Peyer's patch (tissue), 4 donors: Measurements from ENCODE around the gene PDE4D. TPM values are rescaled to one million over a fixed set of nuclear protein-coding genes. Genes with fewer than 3 reads are reported as not detected.

ENCODE experiments used
- DNase-seq, 3 donors: peaks; one replicate each; pipeline ENCODE4 v3.0.0-alpha.2; 2017 to 2019
- H3K27ac ChIP-seq, 4 donors: fragments of 200-600 bp; sonication (generic); one replicate each; pipeline ENCODE4 v1.5.1; 2016 to 2019
- H3K27me3 ChIP-seq, 2 donors: fragments of 200-600 bp; sonication (generic); one replicate each; pipeline ENCODE4 v1.5.1; 2019
- H3K36me3 ChIP-seq, 3 donors: fragments of 200-600 bp; sonication (generic); one replicate each; pipeline ENCODE4 v1.5.1; 2016 to 2019
- H3K4me1 ChIP-seq, 4 donors: fragments of 200-600 bp; sonication (generic); one replicate each; pipeline ENCODE4 v1.5.1; 2016 to 2019
- H3K4me3 ChIP-seq, 4 donors: fragments of 200-600 bp; sonication (generic); 1 replicate in 3 of 4; 2 replicates in 1 of 4; pipeline ENCODE4 v1.5.1; 2016 to 2019; ENCODE audit warnings: mild to moderate bottlenecking in 1 of 4
- H3K9me3 ChIP-seq, 4 donors: fragments of 200-600 bp; sonication (generic); one replicate each; pipeline ENCODE4 v1.5.1; 2016 to 2019; ENCODE audit warnings: mild to moderate bottlenecking in 1 of 4
- POLR2A ChIP-seq, 2 donors: fragments of 450-650 bp; IDR thresholded peaks; one replicate each; pipeline ENCODE4 v1.5.1; 2017; ENCODE audit warnings: antibody characterized with exemption in 2 of 2, mild to moderate bottlenecking in 2 of 2, moderate library complexity in 2 of 2
- total RNA-seq, 4 donors: library from RNA; depleted of rRNA; stranded (reverse); fragments of >200 nt; gene quantifications; one replicate each; pipeline ENCODE4 v1.1.0, GENCODE V29; 2016
- TF ChIP-seq, protein P1 (sequence below), 6 experiments: fragments of 450-650 bp in 4 of 6; fragments of 200-600 bp in 2 of 6; sonication (generic) in 1 of 6; IDR thresholded peaks; one replicate each; pipeline ENCODE4 v1.5.1; 2017 to 2019; ENCODE audit warnings: antibody characterized with exemption in 6 of 6, mild to moderate bottlenecking in 3 of 6, moderate library complexity in 1 of 6

The PDE4D gene
- total RNA-seq, 4 donors from 2014 or later, result 19.8 to 89.1 (median 43.9) TPM

DNA sequence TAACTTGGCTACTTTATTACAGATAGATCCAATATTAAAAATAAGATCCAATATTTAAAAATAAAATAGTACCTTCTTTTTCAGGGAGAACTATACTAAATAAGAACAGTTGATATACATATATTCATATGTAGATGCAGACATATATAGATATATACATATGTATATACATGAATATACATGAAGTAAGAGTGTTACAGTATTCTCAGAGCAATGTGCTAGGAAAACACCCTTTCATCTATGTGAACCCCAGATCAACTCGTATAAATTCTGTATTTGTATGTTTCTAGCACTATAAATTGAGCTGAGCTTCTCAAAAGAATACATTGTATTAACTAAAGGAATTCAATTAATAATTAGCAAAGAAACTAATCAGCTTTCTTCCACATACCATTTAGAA lies 287.6 kb downstream of the PDE4D start:
- Histone ChIP-seq H3K4me3 (no peak overlapping the region), H3K36me3 (no peaks in the 10 kb centered on the region), H3K4me1 (no peaks in the 10 kb centered on the region), H3K27me3 (no peaks in the 10 kb centered on the region), H3K9me3 (no peaks in the 10 kb centered on the region), H3K27ac (no peak overlapping the region)
- no peak for DNase-seq
- TF ChIP-seq, protein P1, sequence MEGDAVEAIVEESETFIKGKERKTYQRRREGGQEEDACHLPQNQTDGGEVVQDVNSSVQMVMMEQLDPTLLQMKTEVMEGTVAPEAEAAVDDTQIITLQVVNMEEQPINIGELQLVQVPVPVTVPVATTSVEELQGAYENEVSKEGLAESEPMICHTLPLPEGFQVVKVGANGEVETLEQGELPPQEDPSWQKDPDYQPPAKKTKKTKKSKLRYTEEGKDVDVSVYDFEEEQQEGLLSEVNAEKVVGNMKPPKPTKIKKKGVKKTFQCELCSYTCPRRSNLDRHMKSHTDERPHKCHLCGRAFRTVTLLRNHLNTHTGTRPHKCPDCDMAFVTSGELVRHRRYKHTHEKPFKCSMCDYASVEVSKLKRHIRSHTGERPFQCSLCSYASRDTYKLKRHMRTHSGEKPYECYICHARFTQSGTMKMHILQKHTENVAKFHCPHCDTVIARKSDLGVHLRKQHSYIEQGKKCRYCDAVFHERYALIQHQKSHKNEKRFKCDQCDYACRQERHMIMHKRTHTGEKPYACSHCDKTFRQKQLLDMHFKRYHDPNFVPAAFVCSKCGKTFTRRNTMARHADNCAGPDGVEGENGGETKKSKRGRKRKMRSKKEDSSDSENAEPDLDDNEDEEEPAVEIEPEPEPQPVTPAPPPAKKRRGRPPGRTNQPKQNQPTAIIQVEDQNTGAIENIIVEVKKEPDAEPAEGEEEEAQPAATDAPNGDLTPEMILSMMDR (IDR thresholded peaks at IDR 0.05), result no peak
- no peak for TF ChIP-seq POLR2A (IDR thresholded peaks at IDR 0.05)

DNA sequence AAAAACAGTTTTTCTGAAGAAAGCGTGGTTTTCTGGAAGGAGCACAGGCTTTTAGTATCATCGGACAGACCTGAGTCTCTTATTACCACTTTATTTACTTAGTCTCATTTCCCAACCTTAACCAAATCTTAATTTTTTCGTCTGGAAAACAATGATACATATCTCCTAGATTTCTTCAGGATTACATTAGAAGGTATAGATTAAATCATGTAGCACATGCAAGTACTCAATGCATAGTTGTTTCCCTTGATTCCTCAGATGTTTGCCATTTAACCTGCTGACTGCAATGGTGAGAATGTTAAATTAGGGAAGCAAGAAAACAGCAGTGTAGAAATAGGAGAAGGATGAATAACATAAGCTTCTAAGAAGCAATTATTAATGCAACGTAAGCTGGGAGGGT lies 289.4 kb downstream of the PDE4D start:
- H3K9me3 ChIP-seq, result no peaks in the 10 kb centered on the region
- no peak overlapping the region for H3K4me3 ChIP-seq
- no peaks in the 10 kb centered on the region for H3K36me3 ChIP-seq
- TF ChIP-seq POLR2A (IDR thresholded peaks at IDR 0.05), result no peak
- TF ChIP-seq, protein P1 (IDR thresholded peaks at IDR 0.05), result no peak
- H3K27me3 ChIP-seq, result no peaks in the 10 kb centered on the region
- no peak overlapping the region for H3K27ac ChIP-seq
- no peaks in the 10 kb centered on the region for H3K4me1 ChIP-seq
- no peak for DNase-seq

DNA sequence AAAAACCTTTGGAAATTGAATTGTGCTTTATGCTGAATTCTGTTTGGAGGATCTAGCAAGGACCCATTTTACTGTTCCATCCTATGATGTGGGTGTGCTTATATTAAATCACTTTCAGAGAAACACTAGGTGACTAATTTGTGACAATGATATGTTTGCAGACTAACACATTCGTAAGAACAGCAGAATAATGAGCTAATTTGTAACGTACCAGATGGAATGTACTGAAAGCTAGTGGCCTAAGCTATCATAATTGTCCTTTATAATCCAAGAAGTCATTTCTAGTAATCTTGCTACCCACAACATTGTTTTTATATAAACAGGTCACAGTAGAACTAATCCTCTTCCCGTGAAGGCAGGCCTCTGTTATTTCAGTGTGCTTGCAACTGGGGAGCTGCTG lies 292.5 kb downstream of the PDE4D start:
- TF ChIP-seq, protein P1 (IDR thresholded peaks at IDR 0.05), result no peak
- TF ChIP-seq POLR2A (IDR thresholded peaks at IDR 0.05), result no peak
- no peak overlapping the region for H3K27ac ChIP-seq
- no peaks in the 10 kb centered on the region for H3K4me1 ChIP-seq
- no peak for DNase-seq
- no peak overlapping the region for H3K4me3 ChIP-seq
- H3K27me3 ChIP-seq, result no peaks in the 10 kb centered on the region
- H3K36me3 ChIP-seq, result no peaks in the 10 kb centered on the region
- no peaks in the 10 kb centered on the region for H3K9me3 ChIP-seq

DNA sequence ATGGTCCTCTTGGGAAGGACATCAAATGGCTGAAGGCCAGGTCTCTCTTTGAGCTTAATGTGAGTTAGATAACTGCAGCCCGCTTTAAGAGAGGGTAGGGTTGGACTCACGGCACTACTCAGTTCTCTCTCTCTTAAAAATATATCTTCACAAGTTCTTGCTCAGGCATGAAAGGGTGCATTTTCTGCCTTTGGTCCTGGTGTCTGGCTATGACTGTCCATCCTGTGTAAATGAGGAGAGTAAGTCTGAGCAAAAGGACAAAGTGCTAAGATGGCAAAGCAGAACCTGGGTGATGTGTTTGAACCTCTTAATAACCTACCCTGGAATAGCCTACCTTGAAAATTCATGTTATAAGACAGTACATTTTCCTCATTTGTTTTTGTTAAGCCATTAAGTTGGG lies 293.4 kb downstream of the PDE4D start:
- H3K27me3 ChIP-seq, result no peaks in the 10 kb centered on the region

DNA sequence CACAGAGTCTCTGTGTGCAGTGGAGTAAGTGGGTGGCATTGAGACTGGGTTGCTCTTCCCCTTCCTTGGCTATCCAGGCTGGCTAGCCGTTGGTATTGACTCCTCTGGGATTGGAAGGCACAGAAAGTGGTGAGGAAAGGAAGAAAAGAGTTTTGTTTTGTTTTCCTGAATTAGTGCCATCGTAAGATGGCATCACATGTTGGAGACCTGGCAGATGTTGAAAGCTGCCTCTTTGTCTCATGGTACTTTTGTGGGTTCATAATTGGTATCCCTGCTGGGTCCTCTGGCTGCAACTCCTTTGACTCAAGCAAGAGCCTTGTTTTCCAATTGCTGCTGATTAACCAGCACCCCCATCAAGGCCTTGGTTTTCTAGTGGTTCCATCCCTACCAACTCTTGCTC lies 293.8 kb downstream of the PDE4D start:
- no peak overlapping the region for H3K27ac ChIP-seq
- no peaks in the 10 kb centered on the region for H3K9me3 ChIP-seq
- TF ChIP-seq POLR2A (IDR thresholded peaks at IDR 0.05), result no peak
- TF ChIP-seq, protein P1 (IDR thresholded peaks at IDR 0.05), result no peak
- H3K27me3 ChIP-seq, result no peaks in the 10 kb centered on the region
- H3K36me3 ChIP-seq, result no peaks in the 10 kb centered on the region
- DNase-seq, result no peak
- no peaks in the 10 kb centered on the region for H3K4me1 ChIP-seq
- no peak overlapping the region for H3K4me3 ChIP-seq

More for the DNA sequence above, 293.4 kb downstream of the PDE4D start:
- H3K27ac ChIP-seq, result no peak overlapping the region
- no peak for DNase-seq
- H3K36me3 ChIP-seq, result no peaks in the 10 kb centered on the region
- TF ChIP-seq POLR2A (IDR thresholded peaks at IDR 0.05), result no peak
- TF ChIP-seq, protein P1 (IDR thresholded peaks at IDR 0.05), result no peak
- no peaks in the 10 kb centered on the region for H3K9me3 ChIP-seq
- no peaks in the 10 kb centered on the region for H3K4me1 ChIP-seq
- no peak overlapping the region for H3K4me3 ChIP-seq

DNA sequence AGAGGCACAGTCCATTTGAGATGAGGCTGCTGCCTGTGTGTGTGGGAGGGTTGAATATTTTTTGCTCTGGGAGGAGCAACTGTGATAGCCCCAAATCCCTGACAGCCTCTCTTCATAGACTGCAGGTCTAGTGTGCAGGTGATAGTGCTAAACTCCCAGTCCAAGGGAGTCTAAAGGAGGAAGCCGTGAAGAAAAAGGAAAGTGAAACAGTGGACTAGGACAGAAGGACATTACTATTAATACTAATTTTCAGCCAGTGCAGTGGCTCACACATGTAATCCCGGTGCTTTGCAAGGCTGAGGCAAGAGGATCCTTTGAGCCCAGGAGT lies 295.0 kb downstream of the PDE4D start:
- no peaks in the 10 kb centered on the region for H3K4me1 ChIP-seq
- H3K9me3 ChIP-seq, result no peaks in the 10 kb centered on the region
- H3K36me3 ChIP-seq, result no peaks in the 10 kb centered on the region
- H3K27ac ChIP-seq, result peak overlapping the region in 2 of 4 donors; percentile 26 to 60
- peak overlapping the region in 2 of 4 donors; percentile 21 to 27 for H3K4me3 ChIP-seq
- TF ChIP-seq, protein P1 (IDR thresholded peaks at IDR 0.05), result no peak
- peak; percentile 12 to 25 for TF ChIP-seq POLR2A (IDR thresholded peaks at IDR 0.05)
- DNase-seq, result no peak
- no peaks in the 10 kb centered on the region for H3K27me3 ChIP-seq
